GM21825 (cell line): ENCODE data around the gene TUG1.

Experiments
- ATAC-seq: cut with Tn5 transposase; IDR thresholded peaks from one replicate; pipeline ENCODE4 v1.9.1; 2021; ENCODE audit warnings: mild to moderate bottlenecking, moderate library complexity; ENCODE audit not compliant: unreplicated experiment

The TUG1 gene

DNA sequence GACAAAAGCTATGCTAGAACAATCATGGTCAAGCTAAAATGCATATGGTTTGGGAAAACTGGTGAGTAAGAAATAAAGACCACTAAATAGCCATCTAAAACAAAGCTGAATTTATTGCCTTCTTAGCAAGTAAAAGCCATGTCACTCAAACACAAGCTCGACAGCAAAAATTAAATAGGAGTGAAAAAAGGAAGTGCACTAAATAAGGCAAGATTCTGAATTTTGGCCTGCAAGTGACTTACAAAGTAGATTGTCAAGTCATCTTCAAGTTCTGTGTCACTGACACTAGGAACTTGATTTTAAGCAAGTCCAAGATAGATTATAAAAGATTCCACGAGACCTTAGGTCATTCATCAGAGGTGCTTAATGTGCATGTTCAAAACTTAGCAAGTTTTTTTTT lies 27.4 kb downstream of the TUG1 start:
- ATAC-seq, result no peak

- ATAC-seq, result no peak
These were observed 29.3 kb downstream of the TUG1 start for GRCh38 chr22:30998329-30998728.

DNA sequence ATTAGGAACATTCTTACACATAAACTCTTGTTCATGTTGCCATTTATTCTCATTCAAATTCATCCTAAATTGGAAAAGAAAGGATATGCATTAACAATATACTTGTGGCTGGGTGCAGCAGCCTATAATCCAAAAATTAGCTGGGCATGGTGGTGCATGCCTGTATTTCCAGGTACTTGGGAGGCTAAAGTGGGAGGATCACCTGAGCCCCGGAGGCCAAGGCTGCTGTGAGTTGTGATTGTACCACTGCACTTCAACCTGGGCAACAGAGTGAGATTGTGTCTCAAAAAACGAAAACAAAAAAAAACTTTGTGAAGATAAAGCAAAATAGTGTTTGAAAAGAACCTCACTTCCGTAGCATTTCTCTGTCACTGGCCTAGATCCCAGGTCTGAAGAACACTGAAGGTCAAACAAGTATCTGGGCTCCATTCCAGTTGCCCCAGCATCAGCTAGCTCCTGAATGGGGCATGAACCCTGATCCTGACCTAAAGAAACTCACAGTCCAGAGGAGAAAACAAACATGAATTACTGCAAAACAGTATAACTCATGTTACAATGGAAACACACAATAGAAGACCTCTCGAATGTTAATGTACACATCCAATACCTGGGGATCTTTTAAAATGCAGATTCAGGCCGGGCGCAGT lies 32.2 kb downstream of the TUG1 start:
- ATAC-seq, result no peak

- no peak for ATAC-seq
These were observed 36.5 kb downstream of the TUG1 start for GRCh38 chr22:31005535-31005934.

DNA sequence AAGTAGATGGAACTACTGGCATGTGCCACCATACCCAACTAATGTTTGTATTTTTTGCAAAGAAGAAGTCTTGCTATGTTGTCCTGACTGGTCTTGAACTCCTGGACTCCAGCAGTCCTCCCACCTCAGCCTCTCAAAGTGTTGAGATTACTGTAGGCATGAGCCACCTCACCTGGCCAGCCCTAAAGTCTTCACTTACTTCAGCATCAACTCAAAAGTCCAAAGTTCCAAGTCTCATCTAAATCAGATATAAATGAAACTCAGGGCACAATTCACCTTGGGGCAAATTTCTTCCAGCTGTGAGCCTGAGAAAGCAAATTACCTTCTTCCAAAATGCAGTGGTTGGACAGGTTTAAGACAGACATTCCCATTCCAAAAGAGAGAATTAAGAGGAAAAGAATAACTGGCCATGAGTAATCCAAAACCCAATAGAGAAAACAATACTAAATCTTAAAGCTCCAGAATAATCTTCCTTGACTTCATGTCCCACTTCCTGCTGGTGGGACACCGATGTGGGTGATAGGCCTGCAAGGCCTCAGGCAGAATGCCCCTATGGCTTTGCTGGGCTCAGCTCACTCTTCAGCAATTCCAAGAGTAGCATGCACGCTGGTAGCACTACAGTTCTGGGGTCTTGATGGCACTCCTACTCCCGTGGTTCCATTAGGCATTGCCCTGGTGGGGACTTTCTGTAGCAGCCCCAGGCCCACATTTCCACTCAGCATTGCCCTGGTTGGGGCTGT lies 50.3 kb downstream of the TUG1 start:
- no peak for ATAC-seq

DNA sequence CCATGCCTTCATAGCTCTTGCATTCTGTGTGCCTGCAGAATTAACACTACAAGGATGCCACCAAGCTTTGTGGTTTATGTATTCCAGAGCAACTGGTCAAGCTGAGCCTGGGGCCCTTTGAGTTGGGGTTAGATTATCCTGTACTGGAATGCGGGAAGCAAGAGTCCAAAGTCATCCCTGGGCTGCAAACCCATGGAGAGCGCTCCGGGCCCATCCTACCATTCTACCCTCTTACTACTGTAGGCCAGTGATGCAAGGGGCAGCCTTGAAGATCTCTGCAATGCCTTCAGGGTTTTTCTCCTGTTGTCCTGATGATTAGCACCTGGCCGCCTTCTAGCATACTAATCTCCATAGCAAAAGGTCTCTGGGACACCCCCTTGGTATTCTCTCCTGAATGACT lies 51.3 kb downstream of the TUG1 start:
- no peak for ATAC-seq

GRCh38 chr22:31022516-31022915 lies 53.5 kb downstream of the TUG1 start:
- ATAC-seq, result no peak
